ENCODE measurements around the gene RSPO4. TPM values are rescaled to one million over a fixed set of nuclear protein-coding genes. Genes with fewer than 3 reads are reported as not detected.

Gene RSPO4
- total RNA-seq, 1 donor from 2014 or later: 1.2 TPM

DNA sequence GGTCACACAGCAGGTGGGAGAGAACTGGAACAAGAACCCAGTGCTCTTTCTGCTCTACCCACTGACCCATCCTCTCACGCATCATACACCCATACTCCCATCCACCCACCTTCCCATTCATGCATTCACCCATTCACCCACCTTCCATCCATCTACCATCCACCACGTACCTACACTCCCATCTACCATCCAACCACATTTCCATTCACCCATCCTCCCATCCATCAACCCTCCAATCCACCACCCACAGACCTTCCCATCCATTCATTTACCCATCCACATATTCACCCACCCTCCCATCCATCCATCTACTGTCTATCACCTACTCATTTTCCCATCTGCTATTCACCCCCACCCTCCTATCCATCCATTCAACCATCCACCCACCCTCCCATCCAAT is 17.2 kb upstream of the RSPO4 start:
- no peak overlapping the region for H3K4me3 ChIP-seq (ENCODE audit: low read depth, low read length)
- DNase-seq (ENCODE audit: low read depth): no peak
- TF ChIP-seq, protein P1, sequence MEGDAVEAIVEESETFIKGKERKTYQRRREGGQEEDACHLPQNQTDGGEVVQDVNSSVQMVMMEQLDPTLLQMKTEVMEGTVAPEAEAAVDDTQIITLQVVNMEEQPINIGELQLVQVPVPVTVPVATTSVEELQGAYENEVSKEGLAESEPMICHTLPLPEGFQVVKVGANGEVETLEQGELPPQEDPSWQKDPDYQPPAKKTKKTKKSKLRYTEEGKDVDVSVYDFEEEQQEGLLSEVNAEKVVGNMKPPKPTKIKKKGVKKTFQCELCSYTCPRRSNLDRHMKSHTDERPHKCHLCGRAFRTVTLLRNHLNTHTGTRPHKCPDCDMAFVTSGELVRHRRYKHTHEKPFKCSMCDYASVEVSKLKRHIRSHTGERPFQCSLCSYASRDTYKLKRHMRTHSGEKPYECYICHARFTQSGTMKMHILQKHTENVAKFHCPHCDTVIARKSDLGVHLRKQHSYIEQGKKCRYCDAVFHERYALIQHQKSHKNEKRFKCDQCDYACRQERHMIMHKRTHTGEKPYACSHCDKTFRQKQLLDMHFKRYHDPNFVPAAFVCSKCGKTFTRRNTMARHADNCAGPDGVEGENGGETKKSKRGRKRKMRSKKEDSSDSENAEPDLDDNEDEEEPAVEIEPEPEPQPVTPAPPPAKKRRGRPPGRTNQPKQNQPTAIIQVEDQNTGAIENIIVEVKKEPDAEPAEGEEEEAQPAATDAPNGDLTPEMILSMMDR (conservative IDR thresholded peaks at IDR 0.05; ENCODE audit: low read depth, low read length): no peak

DNA sequence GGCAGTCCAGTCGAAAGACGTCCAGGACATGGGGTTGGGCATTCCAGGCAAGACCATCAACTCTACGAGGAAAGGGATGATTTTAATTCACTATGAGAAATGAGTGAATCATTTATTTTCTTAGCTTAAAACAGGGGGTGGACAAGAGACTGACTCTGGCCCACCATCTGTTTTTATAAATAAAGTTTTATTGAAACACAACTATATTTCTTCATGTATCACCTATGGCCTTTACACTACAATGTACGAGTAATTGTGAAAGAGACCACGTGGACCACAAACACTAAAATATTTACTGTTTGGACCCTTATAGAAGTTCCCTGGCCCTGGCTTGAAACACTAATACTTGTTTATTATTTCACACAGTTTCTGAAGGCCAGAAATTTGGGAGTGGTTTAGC is 15.6 kb upstream of the RSPO4 start:
- TF ChIP-seq, protein P1 (conservative IDR thresholded peaks at IDR 0.05; ENCODE audit: low read depth, low read length): no peak

DNA sequence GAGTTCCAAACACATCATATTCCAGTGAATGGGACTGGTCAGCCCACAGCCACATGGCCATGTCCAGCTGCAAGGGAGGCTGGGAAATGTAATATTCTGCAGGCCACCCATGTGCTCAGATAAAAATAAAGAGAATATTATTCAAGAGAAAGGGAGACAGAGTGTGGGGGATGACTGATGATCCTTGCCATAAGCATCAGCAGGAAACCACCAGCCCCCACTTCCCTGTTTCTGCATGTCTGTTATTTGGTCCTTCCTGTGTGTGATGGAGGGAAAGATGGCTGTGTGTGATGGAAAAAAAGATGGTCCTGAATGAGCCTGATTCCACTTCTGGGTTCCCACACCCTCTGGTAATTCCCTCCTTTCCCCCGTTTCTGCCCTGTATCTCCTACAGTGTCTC is 13.1 kb upstream of the RSPO4 start:
- H3K4me3 ChIP-seq (ENCODE audit: low read depth, low read length): no peak overlapping the region
- TF ChIP-seq, protein P1 (conservative IDR thresholded peaks at IDR 0.05; ENCODE audit: low read depth, low read length): no peak
- DNase-seq (ENCODE audit: low read depth): no peak

More for the DNA sequence above, 15.6 kb upstream of the RSPO4 start:
- no peak for DNase-seq (ENCODE audit: low read depth)
- H3K4me3 ChIP-seq (ENCODE audit: low read depth, low read length): no peak overlapping the region

DNA sequence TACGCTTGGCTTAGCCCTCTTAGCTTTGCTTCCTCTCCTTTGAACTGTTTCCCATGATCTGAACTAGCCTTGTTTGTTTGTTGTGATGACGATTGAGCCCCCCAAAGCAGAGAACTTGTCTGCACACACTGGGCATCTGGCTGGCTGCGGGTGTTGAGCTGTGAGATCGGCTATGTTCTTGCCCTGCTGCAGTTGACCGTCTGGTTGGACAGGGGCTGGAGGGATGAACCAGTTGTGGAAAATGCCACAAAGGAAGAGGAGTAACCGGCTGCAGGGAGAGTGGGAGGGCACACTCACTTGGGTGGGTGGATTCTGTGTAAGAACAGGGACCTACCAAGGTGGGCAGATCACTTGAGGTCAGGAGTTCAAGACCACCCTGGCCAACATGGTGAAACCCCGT is 12.4 kb upstream of the RSPO4 start:
- TF ChIP-seq, protein P1 (conservative IDR thresholded peaks at IDR 0.05; ENCODE audit: low read depth, low read length): no peak
- H3K4me3 ChIP-seq (ENCODE audit: low read depth, low read length): no peak overlapping the region
- DNase-seq (ENCODE audit: low read depth): no peak

DNA sequence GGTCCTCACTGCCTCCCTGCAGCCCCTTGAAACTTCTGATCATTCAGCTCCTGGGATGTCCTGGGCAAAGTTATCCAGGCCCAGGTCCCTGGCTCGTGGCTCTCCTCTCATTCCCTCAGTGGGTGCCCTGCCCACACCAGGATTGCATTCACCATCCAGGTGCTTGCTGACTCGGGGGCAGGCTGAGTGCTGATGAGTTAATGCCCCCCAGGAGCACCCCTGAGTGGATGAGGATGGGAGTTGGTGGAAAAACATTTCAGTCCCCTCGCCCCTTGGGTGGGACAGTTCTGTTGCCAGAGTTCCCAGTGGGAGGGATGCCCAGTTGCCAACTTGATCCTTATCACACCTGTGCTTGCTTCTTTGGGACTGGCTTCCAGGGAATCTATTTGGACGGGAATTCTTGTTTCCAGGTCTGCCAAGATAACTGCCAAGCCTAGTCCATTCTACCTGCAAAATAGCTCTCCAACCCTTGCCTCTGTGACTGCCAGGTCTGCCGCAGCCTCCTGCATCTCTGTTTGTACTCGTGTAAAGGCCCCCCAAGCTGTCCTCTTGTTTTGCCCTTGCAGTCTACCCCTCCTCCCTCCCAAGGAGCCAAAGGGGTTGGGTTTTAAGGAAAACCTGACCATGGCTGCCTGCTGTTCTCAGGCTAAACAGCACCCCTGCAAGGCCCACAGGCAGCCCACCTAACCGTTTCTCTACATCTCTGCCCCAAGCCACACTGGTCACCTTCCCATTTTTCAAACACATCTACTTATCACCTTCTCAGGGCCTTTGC is 11.6 kb upstream of the RSPO4 start:
- TF ChIP-seq, protein P1 (conservative IDR thresholded peaks at IDR 0.05; ENCODE audit: low read depth, low read length): no peak
- no peak for DNase-seq (ENCODE audit: low read depth)
- no peak overlapping the region for H3K4me3 ChIP-seq (ENCODE audit: low read depth, low read length)

DNA sequence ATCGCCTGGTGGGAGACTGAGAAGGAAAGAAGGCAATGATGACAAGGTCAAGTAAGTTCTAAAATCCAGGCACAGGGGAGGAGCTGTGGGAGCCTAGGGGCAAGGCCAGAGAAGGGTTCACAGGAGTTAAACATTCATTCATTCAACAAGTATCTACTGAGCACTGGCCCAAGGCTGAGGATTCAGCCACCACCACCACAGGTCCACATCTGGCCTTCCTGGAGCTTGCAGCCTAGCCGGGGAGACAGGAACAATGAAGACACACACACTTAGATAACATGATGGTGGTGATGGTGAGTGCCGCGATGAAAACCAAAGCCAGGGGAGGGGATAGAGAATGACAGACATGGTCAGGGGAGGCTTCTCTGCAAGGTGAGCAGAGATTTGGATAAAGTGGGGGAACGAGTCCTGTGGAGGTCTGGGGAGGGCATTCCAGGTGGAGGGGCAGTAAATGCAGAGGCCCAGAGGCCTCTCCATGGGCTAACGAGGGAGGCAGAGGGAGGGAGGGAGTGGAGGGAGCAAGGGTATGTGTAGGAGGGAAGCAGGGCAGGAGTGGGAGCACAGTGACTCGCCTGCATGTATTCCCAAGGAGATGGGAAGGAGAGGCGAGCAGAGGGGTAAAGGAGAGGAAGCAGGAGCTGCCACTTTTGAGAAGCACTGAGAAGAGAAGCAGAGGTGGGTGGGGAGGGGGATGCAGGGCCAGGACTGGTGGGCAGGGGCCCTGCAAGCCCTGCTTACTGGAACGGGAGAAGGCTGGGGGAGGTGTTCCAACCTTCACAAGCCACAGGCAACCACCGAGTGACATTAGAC is 10.5 kb upstream of the RSPO4 start:
- TF ChIP-seq, protein P1 (conservative IDR thresholded peaks at IDR 0.05; ENCODE audit: low read depth, low read length): no peak
- no peak overlapping the region for H3K4me3 ChIP-seq (ENCODE audit: low read depth, low read length)
- DNase-seq (ENCODE audit: low read depth): no peak

Data from epithelial cell of proximal tubule (primary cell).